ENCODE results near the gene GMCL2. TPM values are rescaled to one million over a fixed set of nuclear protein-coding genes. Genes with fewer than 3 reads are reported as not detected.

GMCL2 gene
- total RNA-seq, 1 donor, result not detected

- Histone ChIP-seq H3K27me3 (ENCODE audit: insufficient read depth, low read length) (no peaks in the 10 kb centered on the region), H3K9me3 (ENCODE audit: low read depth, low read length) (no peaks in the 10 kb centered on the region), H3K4me1 (ENCODE audit: insufficient read depth, low read length) (peaks cover 26% of the 10 kb centered on the region), H3K4me3 (ENCODE audit: low read length) (no peak overlapping the region)
Measured at GRCh38 chr5:178227929-178228328, 40.8 kb upstream of the GMCL2 start.

- peaks cover 23% of the 10 kb centered on the region for H3K4me1 ChIP-seq (ENCODE audit: insufficient read depth, low read length)
- no peaks in the 10 kb centered on the region for H3K9me3 ChIP-seq (ENCODE audit: low read depth, low read length)
- H3K27me3 ChIP-seq (ENCODE audit: insufficient read depth, low read length), result no peaks in the 10 kb centered on the region
- H3K4me3 ChIP-seq (ENCODE audit: low read length), result no peak overlapping the region
Measured at GRCh38 chr5:178227138-178227659, 40.0 kb upstream of the GMCL2 start.

- H3K4me1 ChIP-seq (ENCODE audit: insufficient read depth, low read length), result peaks cover 17% of the 10 kb centered on the region
- no peaks in the 10 kb centered on the region for H3K9me3 ChIP-seq (ENCODE audit: low read depth, low read length)
- no peaks in the 10 kb centered on the region for H3K27me3 ChIP-seq (ENCODE audit: insufficient read depth, low read length)
- no peak overlapping the region for H3K4me3 ChIP-seq (ENCODE audit: low read length)
Measured at GRCh38 chr5:178225174-178225573, 38.0 kb upstream of the GMCL2 start.

- Histone ChIP-seq H3K27me3 (ENCODE audit: insufficient read depth, low read length) (no peaks in the 10 kb centered on the region), H3K4me1 (ENCODE audit: insufficient read depth, low read length) (peaks cover 13% of the 10 kb centered on the region), H3K9me3 (ENCODE audit: low read depth, low read length) (no peaks in the 10 kb centered on the region), H3K4me3 (ENCODE audit: low read length) (no peak overlapping the region)
Measured at GRCh38 chr5:178224403-178224802, 37.2 kb upstream of the GMCL2 start.

GRCh38 chr5:178223828-178224335, 36.7 kb upstream of the GMCL2 start:
- Histone ChIP-seq H3K4me3 (ENCODE audit: low read length) (no peak overlapping the region), H3K27me3 (ENCODE audit: insufficient read depth, low read length) (no peaks in the 10 kb centered on the region), H3K4me1 (ENCODE audit: insufficient read depth, low read length) (peaks cover 13% of the 10 kb centered on the region), H3K9me3 (ENCODE audit: low read depth, low read length) (no peaks in the 10 kb centered on the region)

GRCh38 chr5:178223196-178223773, 36.1 kb upstream of the GMCL2 start:
- no peak overlapping the region for H3K4me3 ChIP-seq (ENCODE audit: low read length)
- peaks cover 13% of the 10 kb centered on the region for H3K4me1 ChIP-seq (ENCODE audit: insufficient read depth, low read length)
- no peaks in the 10 kb centered on the region for H3K27me3 ChIP-seq (ENCODE audit: insufficient read depth, low read length)
- H3K9me3 ChIP-seq (ENCODE audit: low read depth, low read length), result no peaks in the 10 kb centered on the region

- Histone ChIP-seq H3K9me3 (ENCODE audit: low read depth, low read length) (no peaks in the 10 kb centered on the region), H3K4me1 (ENCODE audit: insufficient read depth, low read length) (peaks cover 13% of the 10 kb centered on the region), H3K27me3 (ENCODE audit: insufficient read depth, low read length) (no peaks in the 10 kb centered on the region), H3K4me3 (ENCODE audit: low read length) (no peak overlapping the region)
Measured at GRCh38 chr5:178222292-178222691, 35.1 kb upstream of the GMCL2 start.

- Histone ChIP-seq H3K9me3 (ENCODE audit: low read depth, low read length) (no peaks in the 10 kb centered on the region), H3K4me1 (ENCODE audit: insufficient read depth, low read length) (peaks cover 13% of the 10 kb centered on the region), H3K27me3 (ENCODE audit: insufficient read depth, low read length) (no peaks in the 10 kb centered on the region), H3K4me3 (ENCODE audit: low read length) (no peak overlapping the region)
Measured at GRCh38 chr5:178221853-178222252, 34.7 kb upstream of the GMCL2 start.

GRCh38 chr5:178221282-178221681, 34.1 kb upstream of the GMCL2 start:
- Histone ChIP-seq H3K9me3 (ENCODE audit: low read depth, low read length) (no peaks in the 10 kb centered on the region), H3K27me3 (ENCODE audit: insufficient read depth, low read length) (no peaks in the 10 kb centered on the region), H3K4me3 (ENCODE audit: low read length) (no peak overlapping the region), H3K4me1 (ENCODE audit: insufficient read depth, low read length) (peaks cover 19% of the 10 kb centered on the region)

- Histone ChIP-seq H3K4me1 (ENCODE audit: insufficient read depth, low read length) (peaks cover 36% of the 10 kb centered on the region), H3K4me3 (ENCODE audit: low read length) (no peak overlapping the region), H3K9me3 (ENCODE audit: low read depth, low read length) (no peaks in the 10 kb centered on the region), H3K27me3 (ENCODE audit: insufficient read depth, low read length) (no peaks in the 10 kb centered on the region)
Measured at GRCh38 chr5:178218827-178219226, 31.7 kb upstream of the GMCL2 start.

- Histone ChIP-seq H3K4me3 (ENCODE audit: low read length) (no peak overlapping the region), H3K27me3 (ENCODE audit: insufficient read depth, low read length) (no peaks in the 10 kb centered on the region), H3K4me1 (ENCODE audit: insufficient read depth, low read length) (peaks cover 36% of the 10 kb centered on the region), H3K9me3 (ENCODE audit: low read depth, low read length) (no peaks in the 10 kb centered on the region)
Measured at GRCh38 chr5:178218237-178218776, 31.1 kb upstream of the GMCL2 start.

- peaks cover 33% of the 10 kb centered on the region for H3K4me1 ChIP-seq (ENCODE audit: insufficient read depth, low read length)
- no peak overlapping the region for H3K4me3 ChIP-seq (ENCODE audit: low read length)
- H3K9me3 ChIP-seq (ENCODE audit: low read depth, low read length), result no peaks in the 10 kb centered on the region
- no peaks in the 10 kb centered on the region for H3K27me3 ChIP-seq (ENCODE audit: insufficient read depth, low read length)
Measured at GRCh38 chr5:178216779-178217178, 29.6 kb upstream of the GMCL2 start.

GRCh38 chr5:178216088-178216534, 28.9 kb upstream of the GMCL2 start:
- Histone ChIP-seq H3K4me3 (ENCODE audit: low read length) (no peak overlapping the region), H3K9me3 (ENCODE audit: low read depth, low read length) (no peaks in the 10 kb centered on the region), H3K27me3 (ENCODE audit: insufficient read depth, low read length) (no peaks in the 10 kb centered on the region), H3K4me1 (ENCODE audit: insufficient read depth, low read length) (peaks cover 26% of the 10 kb centered on the region)

- no peaks in the 10 kb centered on the region for H3K9me3 ChIP-seq (ENCODE audit: low read depth, low read length)
Measured at GRCh38 chr5:178215280-178216002, 28.3 kb upstream of the GMCL2 start.

GRCh38 chr5:178214160-178214803, 27.1 kb upstream of the GMCL2 start:
- Histone ChIP-seq H3K9me3 (ENCODE audit: low read depth, low read length) (no peaks in the 10 kb centered on the region), H3K4me1 (ENCODE audit: insufficient read depth, low read length) (peaks cover 23% of the 10 kb centered on the region), H3K4me3 (ENCODE audit: low read length) (no peak overlapping the region), H3K27me3 (ENCODE audit: insufficient read depth, low read length) (no peaks in the 10 kb centered on the region)

More at GRCh38 chr5:178215280-178216002, 28.3 kb upstream of the GMCL2 start:
- peaks cover 23% of the 10 kb centered on the region for H3K4me1 ChIP-seq (ENCODE audit: insufficient read depth, low read length)
- H3K27me3 ChIP-seq (ENCODE audit: insufficient read depth, low read length), result no peaks in the 10 kb centered on the region
- no peak overlapping the region for H3K4me3 ChIP-seq (ENCODE audit: low read length)

Data from mononuclear cell (primary cell).